H9 (cell line): Measurements from ENCODE around the gene SLAIN1. TPM values are rescaled to one million over a fixed set of nuclear protein-coding genes. Genes with fewer than 3 reads are reported as not detected.

Source experiments
- DNase-seq: peaks from one replicate; pipeline ENCODE4 v3.0.0-alpha.2; 2017
- H2AFZ ChIP-seq: one replicate; pipeline ENCODE4 v1.6.1; 2013; ENCODE audit warnings: mild to moderate bottlenecking, low read length, control low read depth, moderate library complexity
- H2AK5ac ChIP-seq: 2 replicates; pipeline ENCODE4 v1.6.1; 2013; ENCODE audit warnings: low read length, control low read depth, mixed read lengths; ENCODE audit not compliant: insufficient read length
- H2BK120ac ChIP-seq: one replicate; pipeline ENCODE4 v1.6.1; 2013; ENCODE audit warnings: low read depth, mild to moderate bottlenecking, low read length, control low read depth, inconsistent platforms; ENCODE audit not compliant: poor library complexity, severe bottlenecking
- H2BK12ac ChIP-seq: 2 replicates; pipeline ENCODE4 v1.6.1; 2013; ENCODE audit warnings: low read length, control low read depth, mixed read lengths, low read depth; ENCODE audit not compliant: insufficient read length
- H2BK15ac ChIP-seq: 2 replicates; pipeline ENCODE4 v1.6.1; 2013; ENCODE audit warnings: low read depth, low read length, control low read depth
- H2BK20ac ChIP-seq: one replicate; pipeline ENCODE4 v1.6.1; 2013; ENCODE audit warnings: low read depth, mild to moderate bottlenecking, low read length, control low read depth, inconsistent platforms; ENCODE audit not compliant: poor library complexity, severe bottlenecking
- H2BK5ac ChIP-seq: 2 replicates; pipeline ENCODE4 v1.6.1; 2013; ENCODE audit warnings: low read length, control low read depth, mixed read lengths; ENCODE audit not compliant: insufficient read length
- H3K14ac ChIP-seq: 2 replicates; pipeline ENCODE4 v1.6.1; 2013; ENCODE audit warnings: low read length, control low read depth; ENCODE audit not compliant: insufficient read depth
- H3K18ac ChIP-seq: 2 replicates; pipeline ENCODE4 v1.6.1; 2013; ENCODE audit warnings: low read depth, mild to moderate bottlenecking, mixed read lengths, low read length, control low read depth; ENCODE audit not compliant: insufficient read length
- H3K23ac ChIP-seq: 2 replicates; pipeline ENCODE4 v1.6.1; 2013; ENCODE audit warnings: low read length, control low read depth, mixed read lengths, low read depth; ENCODE audit not compliant: insufficient read length
- H3K23me2 ChIP-seq: 2 replicates; pipeline ENCODE4 v1.6.1; 2013; ENCODE audit warnings: low read depth, mild to moderate bottlenecking, mixed read lengths, low read length, control low read depth; ENCODE audit not compliant: insufficient read length, poor library complexity, severe bottlenecking
- H3K27ac ChIP-seq: 2 replicates; pipeline ENCODE4 v1.5.1; 2013; ENCODE audit warnings: low read length, control low read depth, mixed read lengths, low read depth; ENCODE audit not compliant: insufficient read length
- H3K27me3 ChIP-seq: 2 replicates; pipeline ENCODE4 v1.6.1; 2013; ENCODE audit warnings: low read length, control low read depth, inconsistent platforms; ENCODE audit not compliant: insufficient read depth
- H3K4ac ChIP-seq: 2 replicates; pipeline ENCODE4 v1.6.1; 2013; ENCODE audit warnings: low read depth, mild to moderate bottlenecking, control low read depth, inconsistent platforms, low read length, moderate library complexity
- H3K4me1 ChIP-seq: 2 replicates; pipeline ENCODE4 v1.6.1; 2013; ENCODE audit warnings: low read length, control low read depth, inconsistent platforms; ENCODE audit not compliant: insufficient read depth
- H3K4me2 ChIP-seq: 2 replicates; pipeline ENCODE4 v1.6.1; 2013; ENCODE audit warnings: low read length, control low read depth, mixed read lengths; ENCODE audit not compliant: insufficient read length, insufficient read depth
- H3K56ac ChIP-seq: 2 replicates; pipeline ENCODE4 v1.6.1; 2013; ENCODE audit warnings: low read depth, mild to moderate bottlenecking, mixed read lengths, low read length, control low read depth; ENCODE audit not compliant: insufficient read length
- H3K79me1 ChIP-seq: 2 replicates; pipeline ENCODE4 v1.6.1; 2013; ENCODE audit warnings: low read depth, mild to moderate bottlenecking, moderate library complexity, low read length, control low read depth, inconsistent platforms; ENCODE audit not compliant: insufficient read depth, poor library complexity, severe bottlenecking
- H3K79me2 ChIP-seq: 2 replicates; pipeline ENCODE4 v1.6.1; 2013; ENCODE audit warnings: low read length, control low read depth, inconsistent platforms; ENCODE audit not compliant: insufficient read depth
- H3K9ac ChIP-seq: 2 replicates; pipeline ENCODE4 v1.6.1; 2013; ENCODE audit warnings: low read length, control low read depth, mixed read lengths; ENCODE audit not compliant: insufficient read length; ENCODE audit errors: extremely low read depth
- H3K9me3 ChIP-seq: one replicate; pipeline ENCODE4 v1.6.1; 2013; ENCODE audit warnings: low read depth, low read length, inconsistent platforms; ENCODE audit not compliant: control insufficient read depth
- H3T11ph ChIP-seq: one replicate; pipeline ENCODE4 v1.6.1; 2013; ENCODE audit warnings: mild to moderate bottlenecking, low read length, control low read depth, inconsistent platforms
- H4K20me1 ChIP-seq: one replicate; pipeline ENCODE4 v1.6.1; 2013; ENCODE audit not compliant: control insufficient read depth, insufficient read length, insufficient read depth
- H4K5ac ChIP-seq: 2 replicates; pipeline ENCODE4 v1.6.1; 2013; ENCODE audit warnings: low read depth, mild to moderate bottlenecking, mixed read lengths, low read length, control low read depth; ENCODE audit not compliant: insufficient read length
- H4K8ac ChIP-seq: replicated peaks from 2 replicates; pipeline ENCODE4 v1.6.1; 2013; ENCODE audit warnings: low read length, control low read depth, mixed read lengths, low read depth; ENCODE audit not compliant: insufficient read length
- H4K91ac ChIP-seq: 2 replicates; pipeline ENCODE4 v1.6.1; 2013; ENCODE audit warnings: low read depth, mild to moderate bottlenecking, moderate library complexity, mixed read lengths, low read length, control low read depth; ENCODE audit not compliant: insufficient read length
- H3K27ac Mint-ChIP-seq, 3 experiments: 2 replicates in 2 of 3; 3 replicates in 1 of 3; pipeline ENCODE4 v1.8.0; 2020 to 2021; ENCODE audit warnings: mixed read lengths in 3 of 3, mild to moderate bottlenecking in 1 of 3, moderate library complexity in 1 of 3
- H3K27me3 Mint-ChIP-seq: 2 replicates; pipeline ENCODE4 v1.8.0; 2021; ENCODE audit warnings: low read depth, mild to moderate bottlenecking, moderate library complexity, mixed read lengths
- H3K36me3 Mint-ChIP-seq, 3 experiments: 2 replicates in 2 of 3; 3 replicates in 1 of 3; pipeline ENCODE4 v1.8.0; 2020 to 2021; ENCODE audit warnings: low read depth in 3 of 3, mixed read lengths in 3 of 3; ENCODE audit not compliant: insufficient read depth in 1 of 3
- H3K4me1 Mint-ChIP-seq, 2 experiments: 2 replicates each; pipeline ENCODE4 v1.8.0; 2020; ENCODE audit warnings: mixed read lengths in 2 of 2
- H3K4me3 Mint-ChIP-seq, 2 experiments: 2 replicates in 1 of 2; 3 replicates in 1 of 2; pipeline ENCODE4 v1.8.0; 2020 to 2021; ENCODE audit warnings: mild to moderate bottlenecking in 2 of 2, mixed read lengths in 2 of 2, moderate library complexity in 1 of 2
- H3K9me3 Mint-ChIP-seq, 2 experiments: 2 replicates in 1 of 2; 3 replicates in 1 of 2; pipeline ENCODE4 v1.8.0; 2020; ENCODE audit warnings: mild to moderate bottlenecking in 2 of 2, mixed read lengths in 2 of 2, moderate library complexity in 1 of 2
- CTCF ChIP-seq: fragments of 200-600 bp; sonication (generic); conservative IDR thresholded peaks from 3 replicates; pipeline ENCODE4 v1.8.0; 2021; ENCODE audit warnings: antibody characterized with exemption, mild to moderate bottlenecking
- WGBS: extraction: QIAGEN DNeasy Blood & Tissue Kit; methylation state at CpG from one replicate; pipeline ENCODE4 v1.1.7; 2013; ENCODE audit warnings: missing lambda C conversion rate, low lambda C conversion rate, mixed read lengths; ENCODE audit not compliant: insufficient read length; ENCODE audit errors: extremely low coverage; 5-methylcytosine and 5-hydroxymethylcytosine counted together
- total RNA-seq: library from RNA; stranded (reverse); gene quantifications from 2 replicates; pipeline ENCODE4 v1.2.1, GENCODE V29; 2021

SLAIN1 gene
- total RNA-seq, 1 experiment from 2014 or later = 23.2 TPM

GRCh38 chr13:77737583-77738200, 40.2 kb downstream of the SLAIN1 start:
- Mint-ChIP-seq H3K27ac (no peak overlapping the region), H3K4me1 (peaks cover 7 to 8% of the 10 kb centered on the region in 2 experiments), H3K9me3 (no peaks in the 10 kb centered on the region), H3K36me3 (peaks cover 0 to under 1% (median 0%) of the 10 kb centered on the region in 3 experiments; a peak in 3 of 7 replicates), H3K4me3 (no peak overlapping the region), H3K27me3 (no peaks in the 10 kb centered on the region)
- Histone ChIP-seq H2AFZ (no peak overlapping the region), H3K79me2 (peaks cover 2% of the 10 kb centered on the region; the same call in 1 of the 2 replicates), H3K4me1 (peaks cover 3% of the 10 kb centered on the region; the same call in 1 of the 2 replicates), H3T11ph (no peak overlapping the region), H3K56ac (no peak overlapping the region), H2BK5ac (no peak overlapping the region), H3K9ac (no peak overlapping the region), H2BK20ac (no peak overlapping the region), H3K79me1 (no peaks in the 10 kb centered on the region), H3K4me2 (no peak overlapping the region), H3K18ac (no peak overlapping the region), H3K27ac (no peak overlapping the region), H3K23ac (no peak overlapping the region), H3K9me3 (no peaks in the 10 kb centered on the region), H2AK5ac (no peak overlapping the region), H4K8ac (no peak overlapping the region), H4K5ac (no peak overlapping the region), H4K91ac (no peak overlapping the region), H3K14ac (no peak overlapping the region), H3K23me2 (no peaks in the 10 kb centered on the region), H2BK12ac (no peak overlapping the region), H2BK15ac (no peak overlapping the region), H3K4ac (no peak overlapping the region), H3K27me3 (no peaks in the 10 kb centered on the region), H4K20me1 (no peaks in the 10 kb centered on the region), H2BK120ac (no peak overlapping the region)
- no CpG with 5 or more reads among the region's 2 CpGs for WGBS
- no peak for DNase-seq
- TF ChIP-seq CTCF = no peak
